SJCRH30 (cell line): ENCODE data around the gene KRT73. TPM values are rescaled to one million over a fixed set of nuclear protein-coding genes. Genes with fewer than 3 reads are reported as not detected.
"Not testable (repeated sequence)": the region's sequence is repeated elsewhere in the genome, so short reads cannot be mapped to it uniquely, and the experiment has no call there.

Experiments used
- DNase-seq, 2 experiments: peaks; one replicate each; pipeline ENCODE4 v3.0.0-alpha.2; 2015 to 2020
- H3K27ac ChIP-seq: fragments of 250-450 bp; sonication (Bioruptor Pico); 2 replicates; pipeline ENCODE4 v1.5.1; 2020; ENCODE audit warnings: mild to moderate bottlenecking, moderate library complexity
- H3K27me3 ChIP-seq: fragments of 250-450 bp; sonication (Bioruptor Pico); 2 replicates; pipeline ENCODE4 v1.5.1; 2020; ENCODE audit warnings: mild to moderate bottlenecking, moderate library complexity
- H3K36me3 ChIP-seq: fragments of 250-450 bp; sonication (Bioruptor Pico); 2 replicates; pipeline ENCODE4 v1.5.1; 2020; ENCODE audit warnings: mild to moderate bottlenecking, moderate library complexity
- H3K4me1 ChIP-seq: fragments of 250-450 bp; sonication (Bioruptor Pico); 2 replicates; pipeline ENCODE4 v1.5.1; 2020; ENCODE audit warnings: mild to moderate bottlenecking, moderate library complexity
- H3K4me3 ChIP-seq: fragments of 250-450 bp; sonication (Bioruptor Pico); 2 replicates; pipeline ENCODE4 v1.5.1; 2020; ENCODE audit warnings: mild to moderate bottlenecking, moderate library complexity
- H3K9me3 ChIP-seq: fragments of 250-450 bp; sonication (Bioruptor Pico); replicated peaks from 2 replicates; pipeline ENCODE4 v1.5.1; 2020; ENCODE audit warnings: mild to moderate bottlenecking, moderate library complexity
- total RNA-seq: library from RNA; depleted of rRNA; stranded (reverse); fragments of >200 nt; shearing (Covaris generic); gene quantifications from 2 replicates; pipeline ENCODE4 v1.2.3, GENCODE V29; 2014

KRT73 gene
- total RNA-seq, 1 experiment from 2014 or later = not detected

DNA sequence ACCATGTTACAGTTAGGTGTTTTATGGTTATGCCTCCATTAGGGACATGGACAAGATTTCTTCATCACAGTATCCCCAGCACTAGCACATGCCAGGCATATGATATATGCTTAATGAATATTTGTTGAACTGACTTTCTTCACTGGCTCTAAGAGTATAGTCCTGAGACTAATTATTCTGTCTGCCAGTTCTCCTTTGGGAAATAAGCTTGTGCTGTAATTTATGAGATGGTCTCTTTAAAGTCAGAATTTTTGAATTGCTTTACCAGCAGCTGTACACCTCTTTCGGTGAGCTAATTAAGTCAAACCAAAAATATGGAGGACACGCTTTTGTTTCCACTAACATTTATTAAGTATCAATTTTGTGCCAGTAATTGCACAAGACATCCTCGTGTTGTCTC, 12.3 kb downstream of the KRT73 start:
- no peaks in the 10 kb centered on the region for H3K9me3 ChIP-seq
- H3K36me3 ChIP-seq = no peaks in the 10 kb centered on the region
- 0 out of 2 replicates have a peak, but pooled peaks cover 4% of the 10 kb centered on the region for H3K27me3 ChIP-seq
- no peak overlapping the region for H3K4me3 ChIP-seq
- DNase-seq = no peak
- no peak overlapping the region for H3K27ac ChIP-seq
- H3K4me1 ChIP-seq = no peaks in the 10 kb centered on the region

DNA sequence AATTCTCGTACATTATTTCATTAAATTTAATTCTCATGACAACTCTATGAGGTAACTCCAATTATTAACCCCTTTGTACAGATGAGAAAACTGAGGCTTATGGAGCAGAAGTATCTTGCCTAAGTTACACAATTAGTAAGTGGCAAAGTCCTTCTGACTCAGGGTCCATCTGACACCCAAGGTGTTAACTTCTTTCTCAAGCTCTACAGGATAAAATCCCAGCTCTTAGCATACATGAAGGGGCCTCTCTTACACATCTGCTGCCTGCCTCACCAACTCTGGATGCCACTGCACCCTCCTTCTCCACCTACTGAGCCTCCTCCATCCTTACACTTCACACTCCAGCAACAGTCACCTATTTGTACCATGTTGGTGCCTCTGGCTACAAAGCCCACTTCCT, 12.8 kb downstream of the KRT73 start:
- H3K9me3 ChIP-seq = no peaks in the 10 kb centered on the region
- 0 out of 2 replicates have a peak, but pooled peaks cover 4% of the 10 kb centered on the region for H3K27me3 ChIP-seq
- DNase-seq = no peak
- no peak overlapping the region for H3K4me3 ChIP-seq
- no peak overlapping the region for H3K27ac ChIP-seq
- no peaks in the 10 kb centered on the region for H3K4me1 ChIP-seq
- H3K36me3 ChIP-seq = no peaks in the 10 kb centered on the region

GRCh38 chr12:52604859-52605258, 13.5 kb downstream of the KRT73 start:
- 0 out of 2 replicates have a peak, but pooled peaks cover 4% of the 10 kb centered on the region for H3K27me3 ChIP-seq
- no peak overlapping the region for H3K4me3 ChIP-seq
- H3K36me3 ChIP-seq = no peaks in the 10 kb centered on the region
- no peak overlapping the region for H3K27ac ChIP-seq
- DNase-seq = no peak
- H3K4me1 ChIP-seq = no peaks in the 10 kb centered on the region
- H3K9me3 ChIP-seq = no peaks in the 10 kb centered on the region

DNA sequence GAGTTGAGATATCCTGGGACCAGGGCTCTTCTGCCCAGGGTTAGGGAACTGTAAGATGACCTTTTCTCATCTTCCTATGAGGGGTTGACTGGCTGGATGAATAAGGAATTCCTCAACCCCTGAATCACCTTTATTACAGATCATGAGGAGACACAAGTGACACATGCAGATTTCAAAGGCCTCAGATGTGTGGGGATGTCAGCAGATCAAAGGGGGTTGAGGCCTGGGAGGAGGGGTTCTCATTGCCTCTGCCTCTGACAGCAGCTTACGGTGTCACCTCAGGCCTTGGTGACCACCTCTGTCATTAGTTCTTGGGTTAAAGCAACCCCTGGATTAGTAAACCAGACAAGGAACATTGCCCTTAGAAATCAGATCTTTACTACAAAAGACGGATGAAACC, 15.0 kb downstream of the KRT73 start:
- Histone ChIP-seq H3K27me3 (0 out of 2 replicates have a peak, but pooled peaks cover 4% of the 10 kb centered on the region), H3K4me3 (no peak overlapping the region), H3K9me3 (no peaks in the 10 kb centered on the region), H3K4me1 (no peaks in the 10 kb centered on the region), H3K36me3 (no peaks in the 10 kb centered on the region), H3K27ac (no peak overlapping the region)
- no peak for DNase-seq

- 0 out of 2 replicates have a peak, but pooled peaks cover 4% of the 10 kb centered on the region for H3K27me3 ChIP-seq
- no peaks in the 10 kb centered on the region for H3K36me3 ChIP-seq
- H3K9me3 ChIP-seq = no peaks in the 10 kb centered on the region
- H3K4me3 ChIP-seq = no peak overlapping the region
- H3K4me1 ChIP-seq = no peaks in the 10 kb centered on the region
- no peak overlapping the region for H3K27ac ChIP-seq
- no peak for DNase-seq
Measured at GRCh38 chr12:52602552-52602951, 15.8 kb downstream of the KRT73 start.

- H3K4me3 ChIP-seq = no peak overlapping the region
- H3K27ac ChIP-seq = no peak overlapping the region
- 0 out of 2 replicates have a peak, but pooled peaks cover 4% of the 10 kb centered on the region for H3K27me3 ChIP-seq
- no peaks in the 10 kb centered on the region for H3K36me3 ChIP-seq
- no peaks in the 10 kb centered on the region for H3K4me1 ChIP-seq
- H3K9me3 ChIP-seq = no peaks in the 10 kb centered on the region
- no peak for DNase-seq
Measured at GRCh38 chr12:52601671-52602070, 16.7 kb downstream of the KRT73 start.

- Histone ChIP-seq H3K4me1 (no peaks in the 10 kb centered on the region), H3K9me3 (no peaks in the 10 kb centered on the region), H3K4me3 (no peak within 1 kb of the TSS), H3K36me3 (no peaks in the 10 kb centered on the region), H3K27ac (no peak within 1 kb of the TSS), H3K27me3 (0 out of 2 replicates have a peak, but pooled peaks cover 4% of the 10 kb centered on the region)
- DNase-seq = no peak
Measured at GRCh38 chr12:52600941-52601481, 17.3 kb downstream of the KRT73 start, which contains the start of gene KRT72. Gene KRT72 (minus strand): TSS chr12:52601463. CDS start chr12:52601452, 11 bp downstream.

GRCh38 chr12:52600475-52600874, 17.9 kb downstream of the KRT73 start:
- Histone ChIP-seq H3K9me3 (no peaks in the 10 kb centered on the region), H3K4me3 (no peak overlapping the region), H3K27me3 (0 out of 2 replicates have a peak, but pooled peaks cover 4% of the 10 kb centered on the region), H3K27ac (no peak overlapping the region), H3K36me3 (no peaks in the 10 kb centered on the region), H3K4me1 (no peaks in the 10 kb centered on the region)
- DNase-seq = no peak

DNA sequence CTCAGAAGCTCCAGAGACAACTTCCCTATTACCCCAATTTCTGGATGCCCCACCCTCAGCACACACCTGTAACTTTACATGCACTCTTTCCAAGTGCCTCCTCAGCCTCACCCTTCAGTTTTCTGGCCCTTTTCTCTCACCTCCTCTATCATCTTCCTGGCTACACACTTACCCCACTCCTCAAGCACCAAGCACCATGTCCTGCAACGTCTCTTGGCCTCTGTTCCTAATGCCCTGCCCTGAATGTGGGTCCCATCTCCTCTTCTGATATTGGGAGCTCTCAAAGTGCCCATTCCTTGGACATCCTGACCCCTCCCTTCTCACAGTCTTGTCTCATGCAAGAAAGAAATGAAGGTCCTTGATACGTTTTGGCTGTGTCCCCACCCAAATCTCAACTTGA, 18.3 kb downstream of the KRT73 start:
- no peaks in the 10 kb centered on the region for H3K36me3 ChIP-seq
- H3K4me1 ChIP-seq = no peaks in the 10 kb centered on the region
- H3K27ac ChIP-seq = no peak overlapping the region
- no peak for DNase-seq
- no peak overlapping the region for H3K4me3 ChIP-seq
- 0 out of 2 replicates have a peak, but pooled peaks cover 4% of the 10 kb centered on the region for H3K27me3 ChIP-seq
- H3K9me3 ChIP-seq = no peaks in the 10 kb centered on the region

- no peak overlapping the region for H3K27ac ChIP-seq
- DNase-seq = no peak
- H3K27me3 ChIP-seq = 0 out of 2 replicates have a peak, but pooled peaks cover 3% of the 10 kb centered on the region
- H3K4me3 ChIP-seq = no peak overlapping the region
- H3K36me3 ChIP-seq = no peaks in the 10 kb centered on the region
- no peaks in the 10 kb centered on the region for H3K9me3 ChIP-seq
- no peaks in the 10 kb centered on the region for H3K4me1 ChIP-seq
Measured at GRCh38 chr12:52598966-52599365, 19.4 kb downstream of the KRT73 start.

- H3K4me1 ChIP-seq, H3K27me3 ChIP-seq, H3K36me3 ChIP-seq, H3K27ac ChIP-seq, DNase-seq, H3K9me3 ChIP-seq, H3K4me3 ChIP-seq: not testable (repeated sequence)
Measured at GRCh38 chr12:52594237-52594636, 24.1 kb downstream of the KRT73 start.

DNA sequence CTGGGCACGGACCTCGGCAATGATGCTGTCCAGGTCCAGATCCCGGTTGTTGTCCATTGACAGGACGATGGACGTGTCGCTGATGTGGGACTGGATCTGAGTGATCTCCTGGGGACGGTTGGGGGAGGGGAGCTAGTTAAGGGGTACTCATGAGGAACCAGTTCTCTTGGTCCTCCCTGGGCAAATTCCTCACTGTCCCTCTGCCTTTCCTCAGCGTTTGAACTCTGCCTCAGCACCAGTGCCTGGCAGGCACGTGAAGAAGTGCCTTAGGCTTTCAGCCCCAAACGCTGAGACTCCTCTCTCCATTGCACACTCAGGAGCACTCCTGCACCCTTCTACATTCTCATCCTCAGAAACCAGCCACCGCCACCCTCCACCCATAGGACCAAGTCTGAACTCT, 26.8 kb downstream of the KRT73 start:
- no peaks in the 10 kb centered on the region for H3K4me1 ChIP-seq
- no peak for DNase-seq
- H3K27ac ChIP-seq = no peak overlapping the region
- H3K36me3 ChIP-seq = no peaks in the 10 kb centered on the region
- H3K4me3 ChIP-seq = no peak overlapping the region
- H3K9me3 ChIP-seq = no peaks in the 10 kb centered on the region
- H3K27me3 ChIP-seq = peaks cover 4% of the 10 kb centered on the region; the same call in 1 of the 2 replicates

- H3K9me3 ChIP-seq = no peaks in the 10 kb centered on the region
- no peak for DNase-seq
Measured at GRCh38 chr12:52590021-52590420, 28.3 kb downstream of the KRT73 start.

DNA sequence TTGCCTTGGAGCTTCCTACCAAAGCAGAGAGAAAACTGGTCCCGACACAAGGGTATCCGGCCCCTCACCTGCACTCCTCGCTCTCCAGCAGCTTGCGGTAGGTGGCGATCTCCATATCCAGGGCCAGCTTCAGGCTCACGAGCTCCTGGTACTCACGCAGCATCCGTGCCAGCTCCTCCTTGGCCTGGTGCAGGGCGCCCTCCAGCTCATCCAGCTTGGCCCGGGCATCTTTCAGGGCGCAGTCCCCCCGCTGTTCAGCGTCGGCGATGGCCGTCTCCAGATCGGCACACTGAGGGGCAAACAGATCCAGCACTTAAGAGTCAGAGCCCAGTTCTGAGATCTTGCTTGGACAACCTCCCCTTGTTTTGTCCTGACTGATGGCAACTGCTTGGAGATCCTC, 30.8 kb downstream of the KRT73 start:
- no peak for DNase-seq
- no peaks in the 10 kb centered on the region for H3K4me1 ChIP-seq
- H3K4me3 ChIP-seq = no peak overlapping the region
- H3K9me3 ChIP-seq = no peaks in the 10 kb centered on the region
- no peak overlapping the region for H3K27ac ChIP-seq
- no peaks in the 10 kb centered on the region for H3K36me3 ChIP-seq
- peaks cover 11% of the 10 kb centered on the region; the same call in 1 of the 2 replicates for H3K27me3 ChIP-seq

More at GRCh38 chr12:52590021-52590420, 28.3 kb downstream of the KRT73 start:
- Histone ChIP-seq H3K27me3 (peaks cover 5% of the 10 kb centered on the region; the same call in 1 of the 2 replicates), H3K27ac (no peak overlapping the region), H3K4me1 (no peaks in the 10 kb centered on the region), H3K4me3 (no peak overlapping the region), H3K36me3 (no peaks in the 10 kb centered on the region)

DNA sequence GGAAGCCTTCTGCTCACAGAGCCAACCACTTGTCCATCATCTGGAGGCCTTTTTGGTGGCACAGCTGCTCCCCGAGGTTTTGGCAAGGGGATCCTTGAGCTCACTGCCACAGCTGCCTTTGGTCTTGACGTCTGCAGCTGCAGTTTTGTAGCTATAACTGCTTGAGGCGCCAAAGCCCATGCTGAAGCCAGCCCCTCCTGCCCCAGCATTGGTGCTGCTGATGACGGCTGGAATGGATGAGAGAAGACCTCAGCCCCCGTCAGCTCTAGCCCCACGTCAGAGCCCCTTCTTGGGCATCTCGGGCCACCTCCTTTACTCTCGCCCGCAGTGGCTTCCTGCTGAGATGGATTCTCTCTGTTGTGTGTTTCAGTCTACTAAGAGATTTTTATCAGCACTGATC, 32.4 kb downstream of the KRT73 start:
- Histone ChIP-seq H3K27me3 (peaks cover 11% of the 10 kb centered on the region; the same call in 1 of the 2 replicates), H3K27ac (no peak overlapping the region), H3K36me3 (no peaks in the 10 kb centered on the region), H3K4me3 (no peak overlapping the region), H3K9me3 (no peaks in the 10 kb centered on the region), H3K4me1 (no peaks in the 10 kb centered on the region)
- no peak for DNase-seq

DNA sequence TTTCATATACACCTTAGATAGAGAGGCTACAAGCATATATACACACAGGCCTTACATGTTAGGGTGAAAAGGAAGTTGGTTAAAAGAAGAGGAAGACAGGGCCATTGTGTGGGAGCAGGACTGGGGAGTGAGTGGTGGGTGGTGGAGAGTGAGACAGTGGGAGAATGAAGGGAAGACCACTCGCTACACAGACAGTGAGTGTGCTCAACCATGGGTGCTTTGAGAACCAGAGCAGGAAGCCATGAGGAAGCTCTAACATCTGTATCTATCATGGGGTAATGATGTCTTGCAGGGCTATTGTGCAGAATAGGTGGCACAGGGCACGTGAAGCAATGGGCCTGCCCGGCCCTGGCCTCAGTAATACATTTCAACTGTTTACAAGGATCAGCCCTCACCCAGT, 33.3 kb downstream of the KRT73 start:
- no peaks in the 10 kb centered on the region for H3K9me3 ChIP-seq
- no peak overlapping the region for H3K27ac ChIP-seq
- no peaks in the 10 kb centered on the region for H3K4me1 ChIP-seq
- peaks cover 11% of the 10 kb centered on the region; the same call in 1 of the 2 replicates for H3K27me3 ChIP-seq
- DNase-seq = no peak
- no peak overlapping the region for H3K4me3 ChIP-seq
- no peaks in the 10 kb centered on the region for H3K36me3 ChIP-seq
